Measurements from ENCODE around the gene SLMAP. TPM values are rescaled to one million over a fixed set of nuclear protein-coding genes. Genes with fewer than 3 reads are reported as not detected.

Gene SLMAP
- total RNA-seq, 1 experiment from 2014 or later: 79.5 TPM

DNA sequence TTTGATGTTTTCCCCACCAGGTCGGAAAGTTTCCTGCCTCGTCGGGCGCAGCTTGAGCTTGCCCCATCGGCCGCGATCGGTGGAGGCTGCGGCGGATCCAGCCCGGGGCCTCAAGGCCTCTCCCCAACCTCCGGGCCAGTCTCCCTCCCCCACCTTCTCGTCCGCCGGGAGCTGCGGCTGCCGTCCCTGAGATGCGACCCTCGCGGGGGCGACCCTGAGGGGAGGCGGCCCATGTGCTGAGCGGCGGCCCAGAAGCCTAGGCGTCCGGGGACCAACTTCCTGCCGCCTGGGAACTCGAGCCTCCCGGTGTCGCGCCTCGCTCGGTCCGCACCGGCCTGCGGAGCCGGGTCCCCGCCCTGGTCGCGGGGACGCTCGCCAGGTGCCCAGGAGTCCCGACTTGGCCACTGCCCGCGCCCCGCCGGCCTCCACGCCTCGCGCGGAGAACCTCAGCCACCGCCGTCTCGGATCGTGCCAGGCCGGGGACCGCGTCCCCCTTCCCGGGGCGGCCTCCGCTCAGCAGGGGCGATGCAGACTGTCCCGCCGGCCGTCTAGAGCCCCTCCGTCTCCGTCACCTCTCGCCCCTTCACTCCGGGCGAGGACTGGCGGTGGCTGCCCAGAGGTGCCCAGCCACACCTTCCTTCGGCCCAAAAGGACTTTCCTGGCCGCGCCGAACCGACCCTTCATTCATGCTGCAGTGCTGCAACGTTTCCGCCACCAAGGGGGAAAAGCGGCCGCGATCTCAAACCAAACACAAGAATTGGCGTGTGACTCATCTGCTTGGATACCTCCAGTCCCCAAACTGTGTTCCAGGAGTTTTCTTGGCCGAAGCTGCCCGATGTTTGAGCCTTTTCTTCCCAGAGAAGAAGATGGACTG, 656 bp downstream of the SLMAP start:
- DNase-seq (ENCODE audit: low spot score) (peak; percentile 33), ATAC-seq (peak; percentile 20)
- ChIA-PET POLR2A (interaction anchor here (0.6 to 1.8 kb wide), 5 partner anchors 30 to 282 kb away, joined by 3 to 20 read pairs (median 4); partner anchors contain the start of genes ARF4 and DENND6A), CTCF (interaction anchor here (1.2 kb wide), 1 partner anchor 420 kb away, joined by 7 read pairs; no protein-coding TSS in a partner anchor)
- no peaks in the 10 kb centered on the region for H3K9me3 Mint-ChIP-seq
- H3K27me3 Mint-ChIP-seq (ENCODE audit: low read depth): no peaks in the 10 kb centered on the region
- peaks cover 14% of the 10 kb centered on the region; the same call in 1 of the 2 replicates for H3K36me3 Mint-ChIP-seq
- peak overlapping the region; percentile 73; the same call in 1 of the 2 replicates for H3K27ac Mint-ChIP-seq
- peaks cover 30% of the 10 kb centered on the region for H3K4me1 Mint-ChIP-seq
- peak overlapping the region; percentile 84 for H3K4me3 Mint-ChIP-seq
- TF ChIP-seq TP53 (CRISPR knock-in tag; IDR thresholded peaks at IDR 0.05) (no peak), HMGXB4 (CRISPR knock-in tag; IDR thresholded peaks at IDR 0.05) (peak; percentile 94; the same call in 1 of the 2 replicates), TEAD1 (CRISPR knock-in tag; IDR thresholded peaks at IDR 0.05) (no peak), MXD4 (CRISPR knock-in tag; IDR thresholded peaks at IDR 0.05; ENCODE audit: borderline replicate concordance) (no peak), CBFB (CRISPR knock-in tag; IDR thresholded peaks at IDR 0.05; ENCODE audit: low read depth) (no peak), MYBL2 (CRISPR knock-in tag; IDR thresholded peaks at IDR 0.05) (0 out of 2 replicates have a peak, but pooled peaks have one; percentile 60), ZNF423 (CRISPR knock-in tag; IDR thresholded peaks at IDR 0.05) (no peak), NR2C2 (CRISPR knock-in tag; IDR thresholded peaks at IDR 0.05) (no peak), ATF2 (CRISPR knock-in tag; IDR thresholded peaks at IDR 0.05; ENCODE audit: borderline replicate concordance, low read depth) (no peak), ETV6 (CRISPR knock-in tag; IDR thresholded peaks at IDR 0.05) (no peak), ARID4B (CRISPR knock-in tag; IDR thresholded peaks at IDR 0.05; ENCODE audit: borderline replicate concordance) (peak; percentile 17; the same call in 1 of the 2 replicates), ZNF396 (CRISPR knock-in tag; IDR thresholded peaks at IDR 0.05; ENCODE audit: borderline replicate concordance) (no peak), NFATC4 (CRISPR knock-in tag; IDR thresholded peaks at IDR 0.05) (no peak), ZNF416 (CRISPR knock-in tag; IDR thresholded peaks at IDR 0.05) (no peak), EMX1 (CRISPR knock-in tag; IDR thresholded peaks at IDR 0.05) (no peak), KAT7 (CRISPR knock-in tag; IDR thresholded peaks at IDR 0.05; ENCODE audit: borderline replicate concordance) (no peak), IRF2 (CRISPR knock-in tag; IDR thresholded peaks at IDR 0.05; ENCODE audit: borderline replicate concordance, low read depth) (no peak), ZNF219 (CRISPR knock-in tag; IDR thresholded peaks at IDR 0.05; ENCODE audit: borderline replicate concordance) (no peak)
- TF ChIP-seq, protein P1, sequence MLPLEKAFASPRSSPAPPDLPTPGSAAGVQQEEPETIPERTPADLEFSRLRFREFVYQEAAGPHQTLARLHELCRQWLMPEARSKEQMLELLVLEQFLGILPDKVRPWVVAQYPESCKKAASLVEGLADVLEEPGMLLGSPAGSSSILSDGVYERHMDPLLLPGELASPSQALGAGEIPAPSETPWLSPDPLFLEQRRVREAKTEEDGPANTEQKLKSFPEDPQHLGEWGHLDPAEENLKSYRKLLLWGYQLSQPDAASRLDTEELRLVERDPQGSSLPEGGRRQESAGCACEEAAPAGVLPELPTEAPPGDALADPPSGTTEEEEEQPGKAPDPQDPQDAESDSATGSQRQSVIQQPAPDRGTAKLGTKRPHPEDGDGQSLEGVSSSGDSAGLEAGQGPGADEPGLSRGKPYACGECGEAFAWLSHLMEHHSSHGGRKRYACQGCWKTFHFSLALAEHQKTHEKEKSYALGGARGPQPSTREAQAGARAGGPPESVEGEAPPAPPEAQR (CRISPR knock-in tag; IDR thresholded peaks at IDR 0.05): no peak
- TF ChIP-seq, protein P2, sequence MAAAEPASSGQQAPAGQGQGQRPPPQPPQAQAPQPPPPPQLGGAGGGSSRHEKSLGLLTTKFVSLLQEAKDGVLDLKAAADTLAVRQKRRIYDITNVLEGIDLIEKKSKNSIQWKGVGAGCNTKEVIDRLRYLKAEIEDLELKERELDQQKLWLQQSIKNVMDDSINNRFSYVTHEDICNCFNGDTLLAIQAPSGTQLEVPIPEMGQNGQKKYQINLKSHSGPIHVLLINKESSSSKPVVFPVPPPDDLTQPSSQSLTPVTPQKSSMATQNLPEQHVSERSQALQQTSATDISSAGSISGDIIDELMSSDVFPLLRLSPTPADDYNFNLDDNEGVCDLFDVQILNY (CRISPR knock-in tag; IDR thresholded peaks at IDR 0.05): peak; percentile 46; the same call in 1 of the 2 replicates
- TF ChIP-seq, protein P3, sequence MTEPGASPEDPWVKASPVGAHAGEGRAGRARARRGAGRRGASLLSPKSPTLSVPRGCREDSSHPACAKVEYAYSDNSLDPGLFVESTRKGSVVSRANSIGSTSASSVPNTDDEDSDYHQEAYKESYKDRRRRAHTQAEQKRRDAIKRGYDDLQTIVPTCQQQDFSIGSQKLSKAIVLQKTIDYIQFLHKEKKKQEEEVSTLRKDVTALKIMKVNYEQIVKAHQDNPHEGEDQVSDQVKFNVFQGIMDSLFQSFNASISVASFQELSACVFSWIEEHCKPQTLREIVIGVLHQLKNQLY (CRISPR knock-in tag; IDR thresholded peaks at IDR 0.05): no peak
- TF ChIP-seq, protein P4, sequence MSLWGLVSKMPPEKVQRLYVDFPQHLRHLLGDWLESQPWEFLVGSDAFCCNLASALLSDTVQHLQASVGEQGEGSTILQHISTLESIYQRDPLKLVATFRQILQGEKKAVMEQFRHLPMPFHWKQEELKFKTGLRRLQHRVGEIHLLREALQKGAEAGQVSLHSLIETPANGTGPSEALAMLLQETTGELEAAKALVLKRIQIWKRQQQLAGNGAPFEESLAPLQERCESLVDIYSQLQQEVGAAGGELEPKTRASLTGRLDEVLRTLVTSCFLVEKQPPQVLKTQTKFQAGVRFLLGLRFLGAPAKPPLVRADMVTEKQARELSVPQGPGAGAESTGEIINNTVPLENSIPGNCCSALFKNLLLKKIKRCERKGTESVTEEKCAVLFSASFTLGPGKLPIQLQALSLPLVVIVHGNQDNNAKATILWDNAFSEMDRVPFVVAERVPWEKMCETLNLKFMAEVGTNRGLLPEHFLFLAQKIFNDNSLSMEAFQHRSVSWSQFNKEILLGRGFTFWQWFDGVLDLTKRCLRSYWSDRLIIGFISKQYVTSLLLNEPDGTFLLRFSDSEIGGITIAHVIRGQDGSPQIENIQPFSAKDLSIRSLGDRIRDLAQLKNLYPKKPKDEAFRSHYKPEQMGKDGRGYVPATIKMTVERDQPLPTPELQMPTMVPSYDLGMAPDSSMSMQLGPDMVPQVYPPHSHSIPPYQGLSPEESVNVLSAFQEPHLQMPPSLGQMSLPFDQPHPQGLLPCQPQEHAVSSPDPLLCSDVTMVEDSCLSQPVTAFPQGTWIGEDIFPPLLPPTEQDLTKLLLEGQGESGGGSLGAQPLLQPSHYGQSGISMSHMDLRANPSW (CRISPR knock-in tag; conservative IDR thresholded peaks at IDR 0.05; ENCODE audit: low read depth): no peak

Data from WTC11 (cell line).